Keratinocyte (primary cell): ENCODE data around the gene AHCYL2. TPM values are rescaled to one million over a fixed set of nuclear protein-coding genes. Genes with fewer than 3 reads are reported as not detected.
A peak's percentile ranks its signal among the peaks of the same experiment; 100 is the strongest.

Source experiments
- DNase-seq: peaks from one replicate; pipeline ENCODE4 v3.0.0-alpha.2; 2011; ENCODE audit warnings: low read depth, missing footprints, low spot score
- FAIRE-seq: peaks from 2 replicates; lab custom pipeline; 2011; peaks lifted over from hg19 to GRCh38; lab: Jason Lieb, UNC
- H2AFZ ChIP-seq: 2 replicates; pipeline ENCODE4 v1.6.0; 2012; ENCODE audit warnings: low read length, control low read depth, inconsistent platforms; ENCODE audit not compliant: control insufficient read depth
- H3K27ac ChIP-seq: 2 replicates; pipeline ENCODE4 v1.5.1; 2011; ENCODE audit warnings: low read length; ENCODE audit not compliant: control insufficient read depth, insufficient read depth
- H3K27me3 ChIP-seq: 3 replicates; pipeline ENCODE4 v1.6.0; 2011; ENCODE audit warnings: low read length; ENCODE audit not compliant: control insufficient read depth, insufficient read depth; ENCODE audit errors: extremely low read depth
- H3K36me3 ChIP-seq, 2 experiments: 2 replicates in 1 of 2; 3 replicates in 1 of 2; pipeline ENCODE4 v1.5.1; 2011; ENCODE audit warnings: low read length in 2 of 2, mild to moderate bottlenecking in 1 of 2; ENCODE audit not compliant: control insufficient read depth in 2 of 2, insufficient read depth in 2 of 2; ENCODE audit errors: extremely low read depth in 1 of 2
- H3K4me1 ChIP-seq: 3 replicates; pipeline ENCODE4 v1.5.1; 2011; ENCODE audit warnings: low read length; ENCODE audit not compliant: control insufficient read depth, insufficient read depth; ENCODE audit errors: extremely low read depth
- H3K4me2 ChIP-seq: 3 replicates; pipeline ENCODE4 v1.6.0; 2011; ENCODE audit warnings: low read depth, low read length; ENCODE audit not compliant: control insufficient read depth, insufficient read depth; ENCODE audit errors: extremely low read depth
- H3K4me3 ChIP-seq, 3 experiments: fragments of 200-600 bp in 1 of 3; sonication (generic) in 1 of 3; 2 replicates in 2 of 3; 3 replicates in 1 of 3; pipeline ENCODE4 v1.5.1; 2011 to 2016; ENCODE audit warnings: low read length in 3 of 3, mild to moderate bottlenecking in 3 of 3, control low read depth in 2 of 3, inconsistent platforms in 1 of 3, low read depth in 1 of 3, mixed read lengths in 1 of 3, mixed run types in 1 of 3, moderate library complexity in 1 of 3; ENCODE audit not compliant: control insufficient read depth in 2 of 3, insufficient read depth in 2 of 3; ENCODE audit errors: extremely low read depth in 1 of 3
- H3K79me2 ChIP-seq: 2 replicates; pipeline ENCODE4 v1.6.0; 2012; ENCODE audit warnings: low read length; ENCODE audit not compliant: control insufficient read depth, insufficient read depth
- H3K9ac ChIP-seq: 3 replicates; pipeline ENCODE4 v1.6.0; 2011; ENCODE audit warnings: low read length; ENCODE audit not compliant: control insufficient read depth, insufficient read depth; ENCODE audit errors: extremely low read depth
- H3K9me1 ChIP-seq: 3 replicates; pipeline ENCODE4 v1.6.0; 2011; ENCODE audit warnings: low read length; ENCODE audit not compliant: control insufficient read depth, insufficient read depth; ENCODE audit errors: extremely low read depth
- H3K9me3 ChIP-seq: 2 replicates; pipeline ENCODE4 v1.5.1; 2012; ENCODE audit warnings: low read depth, low read length; ENCODE audit not compliant: control insufficient read depth
- H4K20me1 ChIP-seq: 3 replicates; pipeline ENCODE4 v1.6.0; 2011; ENCODE audit warnings: low read length; ENCODE audit not compliant: control insufficient read depth, insufficient read depth; ENCODE audit errors: extremely low read depth
- EZH2 ChIP-seq: IDR thresholded peaks from one replicate; pipeline ENCODE4 v1.6.1; 2012; ENCODE audit warnings: inconsistent platforms, mild to moderate bottlenecking, low read length, moderate library complexity
- dilution Hi-C: fragments of 300-500 bp; cut with MboI; formaldehyde crosslinking; loops from one replicate; pipeline ENCODE4 v1.7.0; 2020; ENCODE audit warnings: low sequenced_read_pairs; ENCODE audit not compliant: extremely low pct_ligation_motif_present
- polyA plus RNA-seq, 5 experiments: library from polyadenylated mRNA; depleted of rRNA in 3 of 5; stranded (reverse) in 3 of 5; stranded (forward) in 1 of 5; unstranded in 1 of 5; fragments of >200 nt; gene quantifications; 1 replicate in 1 of 5; 2 replicates in 3 of 5; 3 replicates in 1 of 5; pipeline versions ENCODE4 v1.2.1 to v1.2.3, GENCODE V29; 2011 to 2012; ENCODE audit warnings: missing spikeins in 2 of 5, low read depth in 1 of 5, low replicate concordance in 1 of 5
- TF ChIP-seq, protein P1 (sequence below), 3 experiments: IDR thresholded peaks in 1 of 3; conservative IDR thresholded peaks in 1 of 3; optimal IDR thresholded peaks in 1 of 3; 2 replicates in 2 of 3; 3 replicates in 1 of 3; pipeline versions ENCODE3 to v1.5.1; 2011; ENCODE audit warnings: low read length in 3 of 3, mild to moderate bottlenecking in 3 of 3, moderate library complexity in 2 of 3, control low read depth in 1 of 3, inconsistent platforms in 1 of 3; ENCODE audit not compliant: insufficient read depth in 2 of 3; ENCODE audit errors: extremely low read depth in 1 of 3

AHCYL2 gene
- polyA plus RNA-seq, 1 donor (not counting 4 experiments of a cell fraction or from before 2014, with no cell fraction given) = 32.8 TPM

DNA sequence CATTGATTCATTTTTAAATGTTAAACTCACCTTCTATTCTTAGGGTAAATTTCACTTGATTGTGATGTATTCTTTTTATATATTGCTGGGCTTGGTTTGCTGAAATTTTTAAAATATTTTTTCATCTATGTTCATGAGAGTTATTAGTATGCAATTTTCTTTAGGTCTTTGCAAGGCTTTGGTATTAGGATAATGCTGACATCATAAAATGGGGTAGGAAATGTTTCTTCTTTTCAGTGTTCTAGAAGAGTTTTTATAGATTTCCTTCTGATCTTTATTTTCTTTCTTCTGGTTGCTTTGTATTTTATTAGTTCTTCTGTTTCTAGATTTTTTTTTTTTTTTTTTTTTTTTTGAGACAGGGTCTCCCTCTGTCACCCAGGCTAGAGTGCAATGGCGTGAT, 56.3 kb downstream of the AHCYL2 start:
- no peak for FAIRE-seq
- no peak overlapping the region for H2AFZ ChIP-seq
- dilution Hi-C loops = no loop called here
- DNase-seq = no peak
- H3K4me1 ChIP-seq = peaks cover 19% of the 10 kb centered on the region
- H3K4me3 ChIP-seq = no peak overlapping the region
- no peaks in the 10 kb centered on the region for H3K79me2 ChIP-seq
- H3K9me3 ChIP-seq = no peaks in the 10 kb centered on the region
- H3K9ac ChIP-seq = no peak overlapping the region
- no peaks in the 10 kb centered on the region for H3K27me3 ChIP-seq
- no peaks in the 10 kb centered on the region for H3K36me3 ChIP-seq
- TF ChIP-seq, protein P1, sequence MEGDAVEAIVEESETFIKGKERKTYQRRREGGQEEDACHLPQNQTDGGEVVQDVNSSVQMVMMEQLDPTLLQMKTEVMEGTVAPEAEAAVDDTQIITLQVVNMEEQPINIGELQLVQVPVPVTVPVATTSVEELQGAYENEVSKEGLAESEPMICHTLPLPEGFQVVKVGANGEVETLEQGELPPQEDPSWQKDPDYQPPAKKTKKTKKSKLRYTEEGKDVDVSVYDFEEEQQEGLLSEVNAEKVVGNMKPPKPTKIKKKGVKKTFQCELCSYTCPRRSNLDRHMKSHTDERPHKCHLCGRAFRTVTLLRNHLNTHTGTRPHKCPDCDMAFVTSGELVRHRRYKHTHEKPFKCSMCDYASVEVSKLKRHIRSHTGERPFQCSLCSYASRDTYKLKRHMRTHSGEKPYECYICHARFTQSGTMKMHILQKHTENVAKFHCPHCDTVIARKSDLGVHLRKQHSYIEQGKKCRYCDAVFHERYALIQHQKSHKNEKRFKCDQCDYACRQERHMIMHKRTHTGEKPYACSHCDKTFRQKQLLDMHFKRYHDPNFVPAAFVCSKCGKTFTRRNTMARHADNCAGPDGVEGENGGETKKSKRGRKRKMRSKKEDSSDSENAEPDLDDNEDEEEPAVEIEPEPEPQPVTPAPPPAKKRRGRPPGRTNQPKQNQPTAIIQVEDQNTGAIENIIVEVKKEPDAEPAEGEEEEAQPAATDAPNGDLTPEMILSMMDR (optimal IDR thresholded peaks at IDR 0.05 in 1 of 3, IDR thresholded peaks at IDR 0.05 in 1 of 3, conservative IDR thresholded peaks at IDR 0.05 in 1 of 3; ENCODE audit: extremely low read depth in 1 of 3, insufficient read depth in 2 of 3, low read length in 3 of 3) = no peak
- TF ChIP-seq EZH2 = no peak
- H3K4me2 ChIP-seq = no peak overlapping the region
- peaks cover 2% of the 10 kb centered on the region for H3K9me1 ChIP-seq
- no peak overlapping the region for H3K27ac ChIP-seq
- H4K20me1 ChIP-seq = no peaks in the 10 kb centered on the region

DNA sequence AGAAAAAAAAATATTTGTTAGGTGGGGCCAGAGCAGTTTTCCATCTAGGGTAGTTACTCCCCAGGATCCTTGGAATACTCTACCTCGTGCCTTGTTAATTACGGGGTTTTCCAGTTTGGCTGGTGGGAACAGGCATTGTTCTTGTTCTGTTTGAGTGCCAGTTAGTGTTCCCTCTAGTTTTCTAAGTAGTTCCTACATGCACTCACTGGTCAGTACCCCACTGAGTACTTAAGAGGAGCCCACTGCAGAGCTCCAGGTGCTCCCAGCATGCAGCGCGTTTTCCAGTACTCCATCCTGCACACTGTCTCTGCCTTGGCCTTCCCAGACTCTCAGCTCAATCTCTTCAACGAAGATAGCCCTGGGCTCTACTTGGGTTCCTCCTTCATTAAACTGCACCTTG, 58.0 kb downstream of the AHCYL2 start:
- Histone ChIP-seq H3K4me2 (peak overlapping the region; percentile 6), H2AFZ (no peak overlapping the region), H3K4me1 (peaks cover 19% of the 10 kb centered on the region), H3K27me3 (no peaks in the 10 kb centered on the region), H3K4me3 (no peak overlapping the region), H4K20me1 (no peaks in the 10 kb centered on the region), H3K9ac (no peak overlapping the region), H3K9me3 (no peaks in the 10 kb centered on the region), H3K36me3 (no peaks in the 10 kb centered on the region), H3K79me2 (no peaks in the 10 kb centered on the region), H3K9me1 (peaks cover 2% of the 10 kb centered on the region), H3K27ac (no peak overlapping the region)
- FAIRE-seq (no peak), DNase-seq (no peak)
- TF ChIP-seq, protein P1 (optimal IDR thresholded peaks at IDR 0.05 in 1 of 3, IDR thresholded peaks at IDR 0.05 in 1 of 3, conservative IDR thresholded peaks at IDR 0.05 in 1 of 3; ENCODE audit: extremely low read depth in 1 of 3, insufficient read depth in 2 of 3, low read length in 3 of 3) = no peak
- no peak for TF ChIP-seq EZH2
- dilution Hi-C loops = no loop called here
